B cell (primary cell): Measurements from ENCODE around the gene HOXA1. TPM values are rescaled to one million over a fixed set of nuclear protein-coding genes. Genes with fewer than 3 reads are reported as not detected.

Experiments
- ATAC-seq: fragments of 200-7000 bp; cut with Tn5 transposase; one replicate; pipeline ENCODE4 v1.10.0; 2021; ENCODE audit warnings: low read depth, mild to moderate bottlenecking, moderate number of reproducible peaks, moderate library complexity
- CTCF ChIA-PET: fragments of 350-600 bp; sonication (Branson Sonifier 250); formaldehyde crosslinking; loops from one replicate; lab custom pipeline; 2021; ENCODE audit warnings: antibody characterized with exemption, inconsistent platforms; lab: Charles Lee
- POLR2A ChIA-PET: fragments of 350-600 bp; sonication (Branson Sonifier 250); formaldehyde crosslinking; loops from one replicate; lab custom pipeline; 2021; ENCODE audit warnings: antibody characterized with exemption; lab: Charles Lee
- DNase-seq: peaks from one replicate; pipeline ENCODE4 v3.0.0; 2013
- H2AFZ ChIP-seq: 2 replicates; pipeline ENCODE4 v1.6.1; 2012; ENCODE audit warnings: mild to moderate bottlenecking, low read depth, low read length; ENCODE audit not compliant: insufficient read depth, poor library complexity, severe bottlenecking
- H3K27ac ChIP-seq, 2 donors: 1 replicate in 1 of 2; 2 replicates in 1 of 2; pipeline ENCODE4 v1.5.1; 2012 to 2013; ENCODE audit warnings: low read length in 2 of 2, mild to moderate bottlenecking in 2 of 2, moderate library complexity in 1 of 2
- H3K27me3 ChIP-seq, 4 experiments: fragments of 200-600 bp in 1 of 4; sonication (generic) in 1 of 4; replicated peaks in 1 of 4; 1 replicate in 2 of 4; 2 replicates in 2 of 4; pipeline versions ENCODE4 v1.6.1 to v1.7.0; 2013 to 2016; ENCODE audit warnings: low read length in 3 of 4, mild to moderate bottlenecking in 2 of 4, mixed read lengths in 1 of 4, moderate library complexity in 1 of 4; ENCODE audit not compliant: insufficient read depth in 4 of 4, control insufficient read depth in 3 of 4; ENCODE audit errors: control extremely low read depth in 1 of 4
- H3K36me3 ChIP-seq, 2 experiments: replicated peaks in 1 of 2; 1 replicate in 1 of 2; 2 replicates in 1 of 2; pipeline versions ENCODE4 v1.6.1 to v1.7.1; 2013; ENCODE audit warnings: low read length in 1 of 2; ENCODE audit not compliant: insufficient read depth in 2 of 2, control insufficient read depth in 1 of 2; ENCODE audit errors: control extremely low read depth in 1 of 2, extremely low read depth in 1 of 2
- H3K4me1 ChIP-seq, 2 donors: fragments of 200-600 bp in 1 of 2; sonication (generic) in 1 of 2; 1 replicate in 1 of 2; 2 replicates in 1 of 2; pipeline versions ENCODE4 v1.5.1 to v1.6.1; 2013 to 2017; ENCODE audit warnings: low read length in 2 of 2; ENCODE audit not compliant: control insufficient read depth in 2 of 2, insufficient read depth in 2 of 2
- H3K4me2 ChIP-seq: replicated peaks from 2 replicates; pipeline ENCODE3; 2012; ENCODE audit warnings: mild to moderate bottlenecking, low read depth, low read length; ENCODE audit not compliant: poor library complexity, severe bottlenecking
- H3K4me3 ChIP-seq, 5 experiments: fragments of 200-600 bp in 1 of 5; sonication (generic) in 1 of 5; 1 replicate in 3 of 5; 2 replicates in 2 of 5; pipeline versions ENCODE4 v1.5.1 to v1.7.0; 2011 to 2016; ENCODE audit warnings: low read length in 4 of 5, mild to moderate bottlenecking in 4 of 5, low read depth in 2 of 5, control low read depth in 1 of 5, moderate library complexity in 1 of 5; ENCODE audit not compliant: insufficient read depth in 1 of 5; ENCODE audit errors: control extremely low read depth in 1 of 5, extremely low read depth in 1 of 5
- H3K79me2 ChIP-seq: fragments of 200-600 bp; sonication (generic); one replicate; pipeline ENCODE4 v1.6.0; 2016; ENCODE audit warnings: low read length; ENCODE audit not compliant: control insufficient read depth, insufficient read depth
- H3K9ac ChIP-seq: fragments of 200-600 bp; sonication (generic); 2 replicates; pipeline ENCODE4 v1.6.1; 2017; ENCODE audit warnings: mild to moderate bottlenecking, low read length, moderate library complexity
- H3K9me3 ChIP-seq, 3 donors: one replicate each; pipeline versions ENCODE4 v1.6.1 to v1.7.1; 2013; ENCODE audit warnings: low read length in 2 of 3; ENCODE audit not compliant: control insufficient read depth in 2 of 3, insufficient read depth in 1 of 3; ENCODE audit errors: control extremely low read depth in 1 of 3
- H4K20me1 ChIP-seq: 2 replicates; pipeline ENCODE4 v1.6.0; 2012; ENCODE audit warnings: mild to moderate bottlenecking, low read length; ENCODE audit not compliant: insufficient read depth, control insufficient read depth, poor library complexity, severe bottlenecking
- H3K27ac Mint-ChIP-seq: one replicate; pipeline ENCODE4 v1.8.0; 2021; ENCODE audit warnings: mixed read lengths
- H3K27me3 Mint-ChIP-seq: one replicate; pipeline ENCODE4 v1.8.0; 2021; ENCODE audit warnings: mixed read lengths
- H3K4me1 Mint-ChIP-seq: one replicate; pipeline ENCODE4 v1.8.0; 2021; ENCODE audit warnings: mixed read lengths
- H3K4me3 Mint-ChIP-seq: one replicate; pipeline ENCODE4 v1.8.0; 2021; ENCODE audit warnings: mixed read lengths
- H3K9me3 Mint-ChIP-seq: one replicate; pipeline ENCODE4 v1.8.0; 2022; ENCODE audit warnings: mixed read lengths; ENCODE audit not compliant: insufficient read depth
- CTCF ChIP-seq: fragments of 200-600 bp; IDR thresholded peaks from one replicate; pipeline ENCODE4 v1.8.0; 2022; ENCODE audit warnings: antibody characterized with exemption, mild to moderate bottlenecking
- EZH2 ChIP-seq: IDR thresholded peaks from 2 replicates; pipeline ENCODE4 v1.6.1; 2012; ENCODE audit warnings: borderline replicate concordance, low read depth, mild to moderate bottlenecking, moderate library complexity, low read length; ENCODE audit not compliant: insufficient read depth, poor library complexity, severe bottlenecking
- WGBS: methylation state at CpG from one replicate; pipeline ENCODE4 v1.1.5; 2013; ENCODE audit warnings: missing lambda C conversion rate; ENCODE audit not compliant: insufficient coverage; 5-methylcytosine and 5-hydroxymethylcytosine counted together
- intact Hi-C: fragments of 100-400 bp; cut with micrococcal nuclease; formaldehyde crosslinking; loops from one replicate; pipeline ENCODE4 v1.10.0; 2022
- polyA plus RNA-seq: library from polyadenylated mRNA; depleted of rRNA; stranded (reverse); fragments of >200 nt; gene quantifications from 2 replicates; pipeline ENCODE4 v1.2.3, GENCODE V29; 2012
- total RNA-seq, 2 donors: library from RNA; stranded (reverse); fragments of 120-200 nt in 1 of 2; gene quantifications; 1 replicate in 1 of 2; 2 replicates in 1 of 2; pipeline versions ENCODE4 v1.2.3 to v1.2.4, GENCODE V29; 2013 to 2022

The HOXA1 gene
- total and polyA plus RNA-seq, 2 donors (not counting 1 experiment from before 2014, with no cell fraction given): 0.13 to 0.37 TPM

GRCh38 chr7:27068259-27068658, 27.5 kb downstream of the HOXA1 start:
- no peak overlapping the region for H3K9ac ChIP-seq
- 100% methylated on average over 1 of the region's 1 CpG for WGBS
- no peak overlapping the region for H2AFZ ChIP-seq
- no peaks in the 10 kb centered on the region for H3K9me3 ChIP-seq
- no peak overlapping the region for H3K27ac ChIP-seq
- no peak overlapping the region for H3K27ac Mint-ChIP-seq
- ChIA-PET CTCF (no interaction called here), POLR2A (no interaction called here)
- no peak overlapping the region for H3K4me2 ChIP-seq
- ATAC-seq (no peak), DNase-seq (no peak)
- H3K79me2 ChIP-seq: no peaks in the 10 kb centered on the region
- no peak for TF ChIP-seq EZH2
- TF ChIP-seq CTCF: no peak
- no peak overlapping the region for H3K4me3 Mint-ChIP-seq
- no peaks in the 10 kb centered on the region for H3K9me3 Mint-ChIP-seq
- intact Hi-C loops: no loop called here
- H3K4me1 Mint-ChIP-seq: peaks cover 1% of the 10 kb centered on the region
- H4K20me1 ChIP-seq: no peaks in the 10 kb centered on the region
- H3K27me3 Mint-ChIP-seq: peaks cover 11% of the 10 kb centered on the region
- no peaks in the 10 kb centered on the region for H3K36me3 ChIP-seq
- H3K27me3 ChIP-seq: peaks cover 0 to 3% (median 0%) of the 10 kb centered on the region in 4 experiments
- H3K4me1 ChIP-seq: no peaks in the 10 kb centered on the region
- no peak overlapping the region for H3K4me3 ChIP-seq

- Histone ChIP-seq H3K4me2 (no peak overlapping the region), H4K20me1 (no peaks in the 10 kb centered on the region), H3K27me3 (peaks cover 0 to 3% (median 0%) of the 10 kb centered on the region in 4 experiments), H3K79me2 (no peaks in the 10 kb centered on the region), H3K4me3 (no peak overlapping the region), H3K4me1 (no peaks in the 10 kb centered on the region), H3K27ac (no peak overlapping the region), H3K36me3 (no peaks in the 10 kb centered on the region), H3K9ac (no peak overlapping the region), H3K9me3 (no peaks in the 10 kb centered on the region), H2AFZ (no peak overlapping the region)
- peaks cover 7% of the 10 kb centered on the region for H3K27me3 Mint-ChIP-seq
- CTCF ChIA-PET: no interaction called here
- ATAC-seq (no peak), DNase-seq (no peak)
- H3K27ac Mint-ChIP-seq: no peak overlapping the region
- no peaks in the 10 kb centered on the region for H3K9me3 Mint-ChIP-seq
- intact Hi-C loops: no loop called here
- peaks cover 1% of the 10 kb centered on the region for H3K4me1 Mint-ChIP-seq
- H3K4me3 Mint-ChIP-seq: no peak overlapping the region
- POLR2A ChIA-PET: no interaction called here
- WGBS: no CpG with 5 or more reads among the region's 3 CpGs
- no peak for TF ChIP-seq CTCF
- TF ChIP-seq EZH2: no peak
Measured at GRCh38 chr7:27066148-27066547, 29.7 kb downstream of the HOXA1 start.
